Body of pancreas (tissue), 4 donors: ENCODE measurements around the gene ANKS1A.

Experiments
- POLR2A ChIP-seq, 3 donors: fragments of 450-650 bp; IDR thresholded peaks; one replicate each; pipeline ENCODE4 v1.6.1; 2016; ENCODE audit warnings: antibody characterized with exemption in 3 of 3, mild to moderate bottlenecking in 2 of 3
- TF ChIP-seq, protein P1 (sequence below), 7 experiments: fragments of 450-650 bp in 4 of 7; fragments of 200-600 bp in 3 of 7; sonication (generic) in 3 of 7; IDR thresholded peaks; one replicate each; pipeline ENCODE4 v1.5.1; 2016 to 2019; ENCODE audit warnings: antibody characterized with exemption in 7 of 7

DNA sequence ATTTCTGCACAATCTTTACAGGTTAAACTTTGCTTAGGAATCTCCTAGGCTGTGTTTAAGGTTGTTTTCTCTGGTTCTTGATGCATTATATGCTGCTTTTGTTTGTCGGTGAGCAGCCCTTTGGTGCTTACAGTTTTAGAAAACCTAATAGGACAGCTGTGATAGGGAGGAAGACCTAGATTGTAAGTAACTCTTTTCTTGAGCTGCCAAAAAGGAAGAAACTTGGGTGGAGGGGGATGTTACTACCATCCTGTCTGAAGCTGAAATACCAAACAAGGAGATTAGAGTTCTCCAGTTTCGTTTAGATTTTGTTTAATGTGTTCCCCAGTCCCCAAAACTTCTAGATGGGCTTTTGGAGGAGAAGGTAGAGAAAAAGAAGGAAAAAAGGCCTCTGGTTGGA lies 72.0 kb downstream of the ANKS1A start:
- TF ChIP-seq, protein P1, sequence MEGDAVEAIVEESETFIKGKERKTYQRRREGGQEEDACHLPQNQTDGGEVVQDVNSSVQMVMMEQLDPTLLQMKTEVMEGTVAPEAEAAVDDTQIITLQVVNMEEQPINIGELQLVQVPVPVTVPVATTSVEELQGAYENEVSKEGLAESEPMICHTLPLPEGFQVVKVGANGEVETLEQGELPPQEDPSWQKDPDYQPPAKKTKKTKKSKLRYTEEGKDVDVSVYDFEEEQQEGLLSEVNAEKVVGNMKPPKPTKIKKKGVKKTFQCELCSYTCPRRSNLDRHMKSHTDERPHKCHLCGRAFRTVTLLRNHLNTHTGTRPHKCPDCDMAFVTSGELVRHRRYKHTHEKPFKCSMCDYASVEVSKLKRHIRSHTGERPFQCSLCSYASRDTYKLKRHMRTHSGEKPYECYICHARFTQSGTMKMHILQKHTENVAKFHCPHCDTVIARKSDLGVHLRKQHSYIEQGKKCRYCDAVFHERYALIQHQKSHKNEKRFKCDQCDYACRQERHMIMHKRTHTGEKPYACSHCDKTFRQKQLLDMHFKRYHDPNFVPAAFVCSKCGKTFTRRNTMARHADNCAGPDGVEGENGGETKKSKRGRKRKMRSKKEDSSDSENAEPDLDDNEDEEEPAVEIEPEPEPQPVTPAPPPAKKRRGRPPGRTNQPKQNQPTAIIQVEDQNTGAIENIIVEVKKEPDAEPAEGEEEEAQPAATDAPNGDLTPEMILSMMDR (IDR thresholded peaks at IDR 0.05) = no peak
- TF ChIP-seq POLR2A (IDR thresholded peaks at IDR 0.05) = no peak
